ENCODE measurements around the gene TRPV3.

- TF ChIP-seq, protein P1, sequence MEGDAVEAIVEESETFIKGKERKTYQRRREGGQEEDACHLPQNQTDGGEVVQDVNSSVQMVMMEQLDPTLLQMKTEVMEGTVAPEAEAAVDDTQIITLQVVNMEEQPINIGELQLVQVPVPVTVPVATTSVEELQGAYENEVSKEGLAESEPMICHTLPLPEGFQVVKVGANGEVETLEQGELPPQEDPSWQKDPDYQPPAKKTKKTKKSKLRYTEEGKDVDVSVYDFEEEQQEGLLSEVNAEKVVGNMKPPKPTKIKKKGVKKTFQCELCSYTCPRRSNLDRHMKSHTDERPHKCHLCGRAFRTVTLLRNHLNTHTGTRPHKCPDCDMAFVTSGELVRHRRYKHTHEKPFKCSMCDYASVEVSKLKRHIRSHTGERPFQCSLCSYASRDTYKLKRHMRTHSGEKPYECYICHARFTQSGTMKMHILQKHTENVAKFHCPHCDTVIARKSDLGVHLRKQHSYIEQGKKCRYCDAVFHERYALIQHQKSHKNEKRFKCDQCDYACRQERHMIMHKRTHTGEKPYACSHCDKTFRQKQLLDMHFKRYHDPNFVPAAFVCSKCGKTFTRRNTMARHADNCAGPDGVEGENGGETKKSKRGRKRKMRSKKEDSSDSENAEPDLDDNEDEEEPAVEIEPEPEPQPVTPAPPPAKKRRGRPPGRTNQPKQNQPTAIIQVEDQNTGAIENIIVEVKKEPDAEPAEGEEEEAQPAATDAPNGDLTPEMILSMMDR (IDR thresholded peaks at IDR 0.05; ENCODE audit: low read length), result no peak
- no peak for TF ChIP-seq EZH2 (optimal IDR thresholded peaks at IDR 0.05; ENCODE audit: low read depth, low read length)
Measured at GRCh38 chr17:3531266-3532101, 26.1 kb downstream of the TRPV3 start.
